K562 (cell line): ENCODE data around the gene ANKH. TPM values are rescaled to one million over a fixed set of nuclear protein-coding genes. Genes with fewer than 3 reads are reported as not detected.

Experiments used
- ATAC-seq: fragments of 200-7000 bp; cut with Tn5 transposase; 3 replicates; pipeline ENCODE4 v1.9.1; 2020; ENCODE audit warnings: moderate library complexity
- BruUV-seq: library from RNA; stranded (reverse); fragments of 400-500 nt; replicated peaks from 2 replicates; lab custom pipeline; 2021; lab: Mats Ljungman, UMichigan
- CTCF ChIA-PET: fragments of 300-600 bp; formaldehyde crosslinking; extraction: SDS; loops from one replicate; lab custom pipeline; 2021; ENCODE audit warnings: low intra/inter-chr PET ratio; lab: Yijun Ruan, JAX
- POLR2A ChIA-PET: fragments of 300-600, 350-650 bp; sonication (Branson Sonifier 250); formaldehyde crosslinking; extraction: SDS; loops from one replicate; lab custom pipeline; 2021; ENCODE audit warnings: antibody characterized with exemption, inconsistent platforms; lab: Yijun Ruan, JAX
- DNase-seq, 4 experiments: peaks; one replicate each; pipeline versions ENCODE4 v3.0.0 to v3.0.0-alpha.2; 2011 to 2018; ENCODE audit warnings: low spot score in 3 of 4, mixed read lengths in 3 of 4; ENCODE audit errors: extremely low read depth in 1 of 4
- FAIRE-seq: peaks from 2 replicates; lab custom pipeline; 2011; peaks lifted over from hg19 to GRCh38; lab: Jason Lieb, UNC
- H2AFZ ChIP-seq: 2 replicates; pipeline ENCODE4 v1.6.0; 2011; ENCODE audit warnings: low read depth, low read length, control low read depth, inconsistent platforms
- H3K27ac ChIP-seq: fragments of 200-600 bp; 3 replicates; pipeline ENCODE4 v1.8.0; 2011; ENCODE audit warnings: low read depth, mild to moderate bottlenecking, control low read depth, inconsistent platforms, low read length, moderate library complexity, mixed read lengths; ENCODE audit errors: extremely low read depth
- H3K27me3 ChIP-seq, 2 experiments: fragments of 300-600 bp in 1 of 2; 2 replicates in 1 of 2; 3 replicates in 1 of 2; pipeline versions ENCODE4 v1.6.0 to v1.8.0; 2011; ENCODE audit warnings: inconsistent platforms in 2 of 2, low read length in 2 of 2, mild to moderate bottlenecking in 1 of 2, mixed read lengths in 1 of 2, moderate library complexity in 1 of 2; ENCODE audit not compliant: control insufficient read depth in 2 of 2, insufficient read depth in 2 of 2
- H3K36me3 ChIP-seq: fragments of 300-600 bp; 3 replicates; pipeline ENCODE4 v1.8.0; 2011; ENCODE audit warnings: mild to moderate bottlenecking, low read length, inconsistent platforms; ENCODE audit not compliant: control insufficient read depth, insufficient read depth
- H3K4me1 ChIP-seq, 2 experiments: fragments of 200-600 bp in 1 of 2; replicated peaks in 1 of 2; 2 replicates in 1 of 2; 3 replicates in 1 of 2; pipeline versions ENCODE4 v1.5.1 to v1.8.0; 2011; ENCODE audit warnings: inconsistent platforms in 2 of 2, low read length in 2 of 2, mild to moderate bottlenecking in 1 of 2, mixed read lengths in 1 of 2, moderate library complexity in 1 of 2; ENCODE audit not compliant: control insufficient read depth in 2 of 2, insufficient read depth in 2 of 2
- H3K4me2 ChIP-seq: 2 replicates; pipeline ENCODE4 v1.6.1; 2011; ENCODE audit warnings: low read length, control low read depth, inconsistent platforms, mixed read lengths; ENCODE audit not compliant: insufficient read depth
- H3K4me3 ChIP-seq: fragments of 200-600 bp; sonication (generic), shearing (Covaris generic); 2 replicates; pipeline ENCODE4 v1.5.1; 2016; ENCODE audit warnings: control low read depth, inconsistent platforms
- H3K79me2 ChIP-seq: fragments of 200-600 bp; 3 replicates; pipeline ENCODE4 v1.8.0; 2011; ENCODE audit warnings: low read length, inconsistent platforms; ENCODE audit not compliant: control insufficient read depth, insufficient read depth
- H3K9ac ChIP-seq, 2 experiments: 2 replicates each; pipeline versions ENCODE4 v1.6.0 to v1.6.1; 2011; ENCODE audit warnings: low read depth in 2 of 2, low read length in 2 of 2, control low read depth in 1 of 2, inconsistent platforms in 1 of 2, mild to moderate bottlenecking in 1 of 2, mixed read lengths in 1 of 2; ENCODE audit not compliant: insufficient read depth in 1 of 2
- H3K9me1 ChIP-seq: one replicate; pipeline ENCODE4 v1.6.0; 2011; ENCODE audit warnings: inconsistent platforms, mild to moderate bottlenecking, low read length, moderate library complexity; ENCODE audit not compliant: control insufficient read depth, insufficient read depth
- H3K9me3 ChIP-seq: replicated peaks from 2 replicates; pipeline ENCODE4 v1.5.1; 2011; ENCODE audit warnings: low read depth, low read length, inconsistent platforms; ENCODE audit not compliant: control insufficient read depth, insufficient read depth
- H4K20me1 ChIP-seq: replicated peaks from 2 replicates; pipeline ENCODE4 v1.6.1; 2011; ENCODE audit warnings: low read length, inconsistent platforms, mixed read lengths; ENCODE audit not compliant: control insufficient read depth, insufficient read depth
- BCLAF1 ChIP-seq, 2 experiments: fragments of 450-650 bp in 1 of 2; IDR thresholded peaks; 2 replicates each; pipeline ENCODE4 v1.6.1; 2011 to 2017; ENCODE audit warnings: low read depth in 2 of 2, antibody characterized with exemption in 1 of 2, borderline replicate concordance in 1 of 2, low read length in 1 of 2, mild to moderate bottlenecking in 1 of 2, mixed read lengths in 1 of 2; ENCODE audit not compliant: control insufficient read depth in 1 of 2
- CEBPB ChIP-seq: fragments of 450-650 bp; IDR thresholded peaks from 2 replicates; pipeline ENCODE4 v1.6.1; 2016; ENCODE audit warnings: missing genetic modification characterization, missing compliant biosample characterization
- CHD1 ChIP-seq: fragments of 200-600 bp; sonication (generic); IDR thresholded peaks from one replicate; pipeline ENCODE4 v1.6.1; 2012; ENCODE audit warnings: mild to moderate bottlenecking, moderate library complexity, low read length, inconsistent platforms
- DIDO1 ChIP-seq: fragments of 450-650 bp; IDR thresholded peaks from 2 replicates; pipeline ENCODE4 v1.6.1; 2016; ENCODE audit warnings: low read depth, missing biosample characterization, missing genetic modification characterization
- HDGF ChIP-seq: fragments of 450-650 bp; IDR thresholded peaks from 2 replicates; pipeline ENCODE4 v1.6.1; 2016
- HMGN3 ChIP-seq: IDR thresholded peaks from 2 replicates; pipeline ENCODE4 v1.6.1; 2011; ENCODE audit warnings: borderline replicate concordance, low read depth, mild to moderate bottlenecking, mixed read lengths, low read length; ENCODE audit not compliant: insufficient read length; ENCODE audit errors: extremely low read depth
- NCOR1 ChIP-seq: fragments of 450-650 bp; IDR thresholded peaks from 2 replicates; pipeline ENCODE4 v1.6.1; 2016; ENCODE audit warnings: mild to moderate bottlenecking, moderate library complexity
- NR2C2 ChIP-seq, 2 experiments: fragments of 200-800 bp in 1 of 2; sonication (Bioruptor generic) in 1 of 2; sonication (generic) in 1 of 2; formaldehyde crosslinking in 1 of 2; IDR thresholded peaks; 2 replicates each; pipeline versions ENCODE4 v1.6.1 to v1.8.0; 2016 to 2022; ENCODE audit warnings: mild to moderate bottlenecking in 1 of 2, missing compliant biosample characterization in 1 of 2, missing genetic modification characterization in 1 of 2, missing genetic modification reagents in 1 of 2
- PCBP2 ChIP-seq: fragments of 200-400 bp; formaldehyde crosslinking; IDR thresholded peaks from 2 replicates; pipeline ENCODE4 v1.6.1; 2018; ENCODE audit warnings: low read length, low read depth, mild to moderate bottlenecking, moderate library complexity; ENCODE audit not compliant: poor library complexity, severe bottlenecking
- TAF15 ChIP-seq: fragments of 200-400 bp; formaldehyde crosslinking; IDR thresholded peaks from 2 replicates; pipeline ENCODE4 v1.6.1; 2017; ENCODE audit warnings: mild to moderate bottlenecking, low read depth, low read length, moderate library complexity
- U2AF1 ChIP-seq: fragments of 200-400 bp; formaldehyde crosslinking; optimal IDR thresholded peaks from 2 replicates; pipeline ENCODE3; 2017; ENCODE audit warnings: mild to moderate bottlenecking, low read depth, low read length, moderate library complexity
- U2AF2 ChIP-seq: fragments of 200-400 bp; formaldehyde crosslinking; optimal IDR thresholded peaks from 2 replicates; pipeline ENCODE3; 2017; ENCODE audit warnings: low read depth, mild to moderate bottlenecking, low read length
- ZC3H4 ChIP-seq: sonication (generic); formaldehyde crosslinking; IDR thresholded peaks from 2 replicates; pipeline ENCODE4 v1.9.0; 2021; ENCODE audit warnings: missing genetic modification reagents, borderline replicate concordance
- ZNF124 ChIP-seq: sonication (generic); formaldehyde crosslinking; IDR thresholded peaks from 2 replicates; pipeline ENCODE4 v1.8.1; 2022; ENCODE audit warnings: missing genetic modification reagents
- ZNF655 ChIP-seq: fragments of 250-450 bp; sonication (Bioruptor Pico); IDR thresholded peaks from 2 replicates; pipeline ENCODE4 v1.5.0; 2021
- WGBS: fragments of 100-300 bp; shearing (Covaris generic); methylation state at CpG from one replicate; pipeline ENCODE4 v1.1.6; 2016; ENCODE audit warnings: low coverage, mixed read lengths; ENCODE audit not compliant: insufficient coverage; ENCODE audit errors: missing lambda C conversion rate; 5-methylcytosine and 5-hydroxymethylcytosine counted together
- in situ Hi-C: fragments of 300-500 bp; cut with MboI; formaldehyde crosslinking; loops from 4 replicates; pipeline ENCODE4 v1.15.0; 2018; ENCODE audit warnings: inconsistent platforms, mixed read lengths
- intact Hi-C: fragments of 100-400 bp; cut with micrococcal nuclease; formaldehyde crosslinking; loops from 2 replicates; pipeline ENCODE4 v1.14.2; 2022
- polyA plus RNA-seq, 8 experiments: library from polyadenylated mRNA; depleted of rRNA in 4 of 8; stranded (reverse) in 5 of 8; unstranded in 3 of 8; fragments of >200 nt; fragmentation: Nextera tagmentation in 2 of 8; fragmentation: Illumina TruSeq in 1 of 8; extraction: Ambion mirVana in 2 of 8; extraction: Trizol in 1 of 8; gene quantifications; 2 replicates each; pipeline versions ENCODE4 v1.2.1 to v1.2.3, GENCODE V29; 2011 to 2014; ENCODE audit warnings: inconsistent platforms in 1 of 8, missing spikeins in 1 of 8
- total RNA-seq, 7 experiments: library from RNA; depleted of rRNA in 6 of 7; stranded (reverse); fragments of >200 nt in 6 of 7; fragmentation: Illumina TruSeq in 2 of 7; extraction: Trizol in 2 of 7; gene quantifications; 2 replicates each; pipeline versions ENCODE4 v1.2.1 to v1.2.3, GENCODE V29; 2011 to 2021; ENCODE audit warnings: low replicate concordance in 1 of 7

ANKH gene
- total and polyA plus RNA-seq, 9 of the 15 experiments (the other 6 are each of a cell fraction or from before 2014, with no cell fraction given), result 0.79 to 12.2 (median 4.5) TPM

- no peak for DNase-seq
- Histone ChIP-seq H3K27me3 (no peaks in the 10 kb centered on the region), H3K4me1 (peaks cover 8 to 26% of the 10 kb centered on the region in 2 experiments), H3K9me1 (peaks cover 5% of the 10 kb centered on the region), H3K36me3 (peaks cover 34% of the 10 kb centered on the region), H3K9me3 (no peaks in the 10 kb centered on the region), H4K20me1 (0 out of 2 replicates have a peak, but pooled peaks cover 9% of the 10 kb centered on the region), H3K79me2 (peaks cover 96% of the 10 kb centered on the region), H3K27ac (no peak overlapping the region), H3K9ac (no peak overlapping the region), H3K4me2 (no peak overlapping the region), H3K4me3 (no peak overlapping the region), H2AFZ (no peak overlapping the region)
- no peak for FAIRE-seq
- 79% methylated on average over 4 of the region's 4 CpGs for WGBS
- no TSS peak for BruUV-seq
- no peak for ATAC-seq
- in situ Hi-C loops (no loop called here), intact Hi-C loops (no loop called here)
- ChIA-PET CTCF (no interaction called here), POLR2A (interaction anchor here (0.7 to 1.4 kb wide), 4 partner anchors 8 to 18 kb away, joined by 3 read pairs; no protein-coding TSS in a partner anchor)
- TF ChIP-seq TAF15 (no peak), PCBP2 (no peak), ZNF655 (CRISPR knock-in tag) (no peak), CHD1 (no peak), ZNF124 (CRISPR knock-in tag) (no peak), DIDO1 (tag) (no peak), CEBPB (no peak), NCOR1 (no peak), HDGF (no peak), U2AF1 (no peak), BCLAF1 (IDR thresholded peaks at IDR 0.05; ENCODE audit: borderline replicate concordance in 1 of 2, control insufficient read depth in 1 of 2, low read depth in 2 of 2, low read length in 1 of 2) (no peak), NR2C2 (CRISPR knock-in tag; IDR thresholded peaks at IDR 0.05) (no peak), NR2C2 (tag; IDR thresholded peaks at IDR 0.05) (no peak), U2AF2 (no peak), HMGN3 (no peak), ZC3H4 (no peak)
Measured at GRCh38 chr5:14672082-14672481, 199.5 kb downstream of the ANKH start.
